Activated CD4-positive, alpha-beta T cell treated with anti-CD3 and anti-CD28 coated beads, Interleukin-2, amount 50 U/mL, for 24 hours (primary cell): Measurements from ENCODE around the gene KCNC2.

Experiments
- DNase-seq, 2 donors: peaks; one replicate each; pipeline ENCODE4 v3.0.0-alpha.2; 2020; ENCODE audit warnings: low read depth in 1 of 2, low spot score in 1 of 2

The KCNC2 gene

DNA sequence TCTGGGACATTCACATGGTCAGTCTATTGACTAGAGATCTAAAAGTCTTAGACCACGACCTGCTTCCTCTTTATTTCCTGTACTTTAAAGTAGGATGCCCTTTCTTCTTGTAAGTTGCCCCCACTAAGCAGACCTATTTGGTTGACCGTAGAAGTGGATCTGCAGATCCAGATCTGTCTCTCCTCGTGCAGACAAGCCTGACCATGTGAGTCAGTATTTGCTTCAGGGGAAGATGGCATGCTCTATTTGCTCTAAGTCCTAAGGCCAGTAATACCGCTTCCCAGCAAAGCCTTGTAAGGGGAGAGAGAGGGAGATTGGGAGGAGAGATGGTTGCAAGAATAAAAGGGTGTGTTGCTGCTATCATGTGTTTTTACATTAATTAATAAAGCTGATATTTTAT lies 46.8 kb downstream of the KCNC2 start:
- no peak for DNase-seq

DNA sequence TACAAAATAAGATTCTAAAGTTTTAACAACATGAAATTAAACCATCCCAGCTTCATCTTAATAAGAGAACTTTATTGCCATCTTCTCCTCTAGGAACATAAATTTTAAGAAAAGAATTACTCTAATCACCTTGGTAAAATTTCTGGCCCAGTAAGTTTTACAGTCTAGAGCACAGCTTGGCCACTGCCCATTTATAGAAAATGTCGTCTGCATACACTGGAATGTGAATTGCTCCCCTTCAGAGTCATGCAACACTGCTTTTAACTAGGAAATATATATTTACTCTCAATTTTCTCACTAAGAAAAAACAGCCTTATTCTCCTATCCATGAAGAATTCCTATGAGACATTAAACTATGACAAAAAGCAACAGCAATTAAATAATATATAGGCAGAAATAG lies 48.2 kb downstream of the KCNC2 start:
- DNase-seq: no peak

DNA sequence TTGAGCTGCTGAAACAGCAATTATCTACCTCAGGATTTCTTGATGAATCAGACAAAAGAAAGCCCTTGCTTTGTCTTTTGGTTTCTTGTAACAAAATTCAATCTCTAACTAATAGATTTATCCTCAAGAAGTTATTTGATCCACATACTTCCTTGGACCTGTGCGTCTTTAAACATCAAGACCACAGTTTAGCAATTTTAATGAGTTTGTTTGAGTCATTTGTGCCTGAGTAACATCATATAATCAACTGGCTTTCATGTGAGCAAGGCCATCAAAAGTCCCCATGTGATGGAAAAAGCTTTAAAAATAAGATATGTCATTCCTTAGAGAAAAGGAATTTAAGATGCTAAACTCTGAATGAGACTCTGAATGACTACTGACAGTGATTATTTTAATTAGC lies 52.3 kb downstream of the KCNC2 start:
- DNase-seq: no peak

DNA sequence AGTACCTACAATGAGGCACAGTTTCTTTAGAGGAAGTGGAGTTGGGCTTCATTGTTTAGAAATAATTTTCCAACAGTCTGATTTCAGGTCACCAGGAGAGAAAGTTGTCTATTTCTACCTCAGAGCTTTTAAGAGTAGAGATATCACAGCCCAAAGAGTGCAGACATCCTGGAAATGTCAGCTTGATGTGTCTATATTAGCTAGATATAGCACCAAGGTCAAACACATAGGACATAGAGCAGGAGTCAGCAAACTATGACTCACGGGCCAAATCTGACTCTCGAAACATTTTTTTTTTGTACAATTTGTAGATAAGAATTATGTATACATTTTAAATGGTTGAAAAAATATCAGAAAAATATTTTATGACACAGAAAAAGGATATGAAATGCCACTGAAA lies 53.7 kb downstream of the KCNC2 start:
- DNase-seq: no peak

DNA sequence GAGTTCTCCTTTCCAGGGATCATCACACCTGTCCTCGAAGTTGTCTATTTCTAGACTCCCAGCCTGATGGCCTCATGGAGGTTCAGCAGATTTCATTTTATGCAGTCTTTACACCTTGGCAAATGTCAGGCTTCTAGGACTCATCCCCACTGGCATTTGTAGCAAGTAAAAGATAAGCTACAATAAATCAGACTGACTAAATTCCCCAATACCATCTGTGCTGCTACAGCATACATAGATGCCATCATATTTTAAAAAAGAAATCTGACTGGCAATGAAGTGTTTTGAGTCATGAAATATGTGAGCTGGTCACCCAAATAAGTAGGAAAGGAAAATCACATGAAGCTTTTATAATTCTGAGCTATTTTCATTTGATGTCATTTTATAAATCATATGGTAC lies 55.3 kb downstream of the KCNC2 start:
- DNase-seq: no peak

DNA sequence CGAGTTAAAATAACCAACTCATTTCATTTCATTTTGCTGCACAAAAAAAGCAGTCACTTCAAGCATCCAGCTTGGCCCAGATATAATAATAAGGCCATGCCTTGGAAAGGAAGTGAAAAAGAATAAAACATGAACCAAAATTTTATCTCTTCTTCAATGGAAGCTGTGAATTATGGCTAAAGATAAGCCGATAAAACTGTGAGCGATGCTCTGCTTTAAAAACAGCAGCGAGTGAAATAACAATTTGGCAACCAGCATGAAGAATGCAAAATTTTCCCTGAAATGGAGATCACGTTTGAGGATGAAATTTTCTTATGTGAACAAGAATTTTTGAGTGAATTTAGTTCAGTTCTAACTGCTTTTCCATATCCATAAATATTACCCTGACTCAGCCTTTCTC lies 70.4 kb downstream of the KCNC2 start:
- DNase-seq: no peak

DNA sequence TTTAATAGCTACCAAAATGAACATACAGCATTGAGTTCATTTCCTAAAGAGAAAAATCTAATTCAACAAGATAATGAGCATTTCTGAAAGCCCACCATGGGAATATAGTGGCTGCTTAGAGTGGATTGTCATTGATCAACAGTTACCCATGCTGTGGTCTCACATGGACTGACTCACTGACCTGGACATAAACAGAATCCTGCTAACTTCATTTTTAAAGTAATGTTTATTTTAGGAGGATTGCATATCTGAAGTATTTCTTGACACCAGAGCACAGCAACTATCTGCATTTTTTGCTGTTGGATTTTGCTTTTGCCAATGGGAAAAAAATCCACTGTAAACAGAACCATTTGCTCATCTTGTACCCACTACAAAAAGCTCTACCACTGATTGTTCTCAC lies 71.7 kb downstream of the KCNC2 start:
- no peak for DNase-seq

DNA sequence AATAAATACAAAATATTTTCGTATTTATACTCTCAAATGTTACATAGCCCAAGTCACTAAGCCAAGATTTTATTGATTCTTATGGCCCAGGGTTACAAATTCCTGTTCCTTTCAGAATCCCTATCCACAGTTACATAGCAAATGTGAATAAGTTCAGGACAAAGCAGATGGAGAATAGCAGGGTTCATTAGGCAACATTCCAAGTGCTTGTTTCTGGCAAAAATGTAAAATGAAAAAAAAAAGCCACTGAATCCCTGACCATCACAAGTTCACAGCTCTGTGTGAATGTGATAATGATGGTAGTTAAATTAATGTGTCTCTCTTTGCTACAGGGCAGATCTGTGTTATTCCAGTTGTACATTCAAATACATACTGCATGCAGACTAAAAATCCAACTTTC lies 74.6 kb downstream of the KCNC2 start:
- DNase-seq: no peak

DNA sequence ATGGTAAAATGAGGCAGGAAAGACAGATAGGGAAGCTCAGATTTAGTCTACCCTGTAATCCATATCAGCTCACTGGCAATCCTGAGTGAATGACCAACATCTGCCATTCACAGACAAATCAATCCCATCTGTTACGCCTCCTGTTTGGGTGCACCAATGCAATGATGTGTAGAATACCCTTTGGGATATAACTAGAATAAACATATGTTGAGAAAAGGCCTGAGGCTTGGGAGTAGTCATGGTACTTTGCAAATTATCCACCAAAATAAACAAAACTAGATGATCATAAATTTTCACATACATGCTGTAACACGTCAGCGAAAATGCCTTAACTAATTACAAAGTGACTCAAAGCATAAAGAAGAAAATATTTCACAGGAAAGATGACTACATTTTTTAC lies 78.8 kb downstream of the KCNC2 start:
- no peak for DNase-seq

DNA sequence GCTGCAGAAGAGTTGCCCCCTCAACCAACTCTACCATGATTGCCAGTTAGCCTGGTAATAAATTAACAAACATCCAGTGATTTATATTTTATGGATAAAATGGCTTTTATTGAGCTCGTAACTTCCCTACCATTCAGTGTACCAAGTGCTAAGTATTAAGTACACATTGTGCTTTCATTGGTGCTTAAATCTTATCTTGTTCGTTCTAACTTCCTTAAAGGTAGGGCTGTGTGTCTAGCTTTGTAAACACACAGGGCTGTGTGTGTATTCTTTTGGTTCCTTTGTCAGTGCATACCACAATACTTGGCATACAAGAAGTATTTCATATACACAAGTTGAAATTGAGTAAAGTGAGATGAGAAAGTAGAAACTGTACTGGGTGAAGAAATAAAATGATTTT lies 80.4 kb downstream of the KCNC2 start:
- DNase-seq: no peak

DNA sequence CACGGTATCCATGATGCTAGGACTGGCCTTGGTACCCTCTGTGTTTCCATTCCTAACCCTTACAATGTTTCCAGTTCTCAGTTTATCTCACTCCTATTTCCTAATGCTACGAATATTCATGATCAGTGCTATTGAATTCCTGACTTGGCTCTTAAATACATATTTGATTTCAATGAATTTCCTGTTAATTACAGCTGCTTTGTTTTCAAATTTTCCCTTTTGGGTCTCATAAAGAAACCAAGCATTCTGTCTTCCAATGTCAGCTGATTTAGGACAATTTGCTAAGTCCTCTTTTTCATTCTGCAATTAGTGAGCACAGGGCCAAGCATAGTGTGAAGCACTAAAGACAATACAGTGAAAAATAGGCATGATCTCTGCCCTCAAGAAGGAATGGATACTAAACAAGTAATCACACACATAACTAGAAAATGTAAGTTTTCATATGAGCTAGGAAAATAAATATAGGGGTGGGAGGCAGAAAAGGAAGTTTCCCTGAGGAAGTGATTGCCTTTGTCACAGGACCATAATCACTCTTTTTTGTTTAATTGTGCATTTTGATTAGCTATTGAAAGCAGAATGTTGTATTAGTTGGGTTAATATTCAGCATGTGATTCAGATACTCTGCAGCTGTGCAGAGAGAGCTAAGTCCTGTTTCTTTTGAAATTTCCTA lies 88.5 kb downstream of the KCNC2 start:
- no peak for DNase-seq

DNA sequence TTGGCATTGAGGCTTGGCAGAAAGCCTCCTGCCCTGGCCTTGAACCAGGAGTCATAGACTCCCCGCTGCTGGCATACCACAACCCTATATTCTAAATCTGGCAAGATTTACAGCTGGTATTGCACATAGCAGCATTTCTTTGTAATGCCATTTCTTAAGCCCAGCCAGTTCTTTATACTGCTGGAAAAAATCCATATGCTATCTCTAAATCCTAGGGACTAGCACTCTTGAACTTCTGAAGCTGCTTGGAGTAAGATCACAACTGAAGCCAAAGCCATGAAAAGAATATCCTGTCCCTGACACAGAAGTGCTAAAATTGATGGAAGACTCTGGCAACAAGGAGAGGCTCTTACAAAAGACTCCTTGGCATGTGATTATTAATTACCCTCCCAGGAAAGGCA lies 89.3 kb downstream of the KCNC2 start:
- DNase-seq: no peak

DNA sequence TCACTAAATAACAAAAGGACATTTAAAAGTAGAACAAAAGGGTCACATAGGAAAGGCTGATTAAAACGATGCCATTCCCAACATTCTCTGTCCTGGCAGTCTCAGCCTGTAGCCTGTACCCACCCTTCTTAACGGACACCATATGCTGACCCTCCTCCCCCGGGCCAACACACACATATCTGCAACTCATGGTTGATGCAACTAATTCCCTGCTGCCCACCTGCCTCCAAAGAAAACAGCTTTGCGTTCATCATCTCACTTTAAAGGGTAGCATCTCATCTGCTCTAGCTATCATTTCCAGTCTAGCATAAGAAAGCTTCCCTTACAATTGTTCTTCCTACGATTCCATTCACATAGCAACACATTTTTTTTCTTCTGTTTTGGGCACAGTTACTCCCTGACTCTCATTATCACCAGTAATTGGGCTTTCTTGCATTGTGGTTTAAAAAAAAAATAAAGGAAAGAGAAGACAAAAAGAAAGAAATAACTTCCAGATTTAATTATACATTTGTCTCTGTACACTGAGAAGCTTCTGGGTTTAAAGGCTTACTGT lies 92.9 kb downstream of the KCNC2 start:
- DNase-seq: no peak

DNA sequence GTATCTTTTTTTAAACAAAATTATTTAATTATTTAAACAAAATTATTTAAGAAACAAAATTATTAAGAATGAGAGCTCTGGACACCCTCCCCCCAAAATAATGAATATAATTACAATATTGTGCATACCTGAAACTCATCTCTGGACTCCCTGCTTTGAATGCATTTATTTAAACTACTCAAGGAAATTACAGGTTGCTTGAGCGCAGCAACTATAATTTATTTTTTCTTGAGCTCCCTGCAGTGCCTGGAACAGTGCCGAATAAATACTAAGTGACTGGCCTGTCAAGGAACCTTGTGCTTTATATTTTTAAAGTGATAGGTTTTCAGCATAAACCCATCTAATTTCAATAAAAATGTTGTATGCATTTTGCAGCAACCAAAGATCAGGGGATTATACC lies 93.9 kb downstream of the KCNC2 start:
- DNase-seq: no peak

DNA sequence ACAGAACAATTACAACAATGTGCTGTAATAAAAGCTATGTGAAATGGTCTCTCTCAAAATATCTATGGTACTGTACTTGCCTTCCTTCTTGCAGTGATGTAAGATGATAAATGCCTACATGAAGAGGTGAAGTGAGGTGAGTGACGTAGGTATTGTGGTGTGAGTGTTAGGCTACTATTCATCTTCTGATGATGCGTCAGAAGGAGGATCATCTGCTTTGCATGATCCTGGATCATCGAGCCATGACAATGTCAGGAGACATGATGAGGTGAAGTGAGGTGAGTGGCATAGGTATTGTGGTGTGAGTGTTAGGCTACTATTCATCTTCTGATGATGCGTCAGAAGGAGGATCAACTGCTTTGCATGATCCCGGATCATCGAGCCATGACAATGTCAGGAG lies 105.8 kb downstream of the KCNC2 start:
- DNase-seq: no peak

DNA sequence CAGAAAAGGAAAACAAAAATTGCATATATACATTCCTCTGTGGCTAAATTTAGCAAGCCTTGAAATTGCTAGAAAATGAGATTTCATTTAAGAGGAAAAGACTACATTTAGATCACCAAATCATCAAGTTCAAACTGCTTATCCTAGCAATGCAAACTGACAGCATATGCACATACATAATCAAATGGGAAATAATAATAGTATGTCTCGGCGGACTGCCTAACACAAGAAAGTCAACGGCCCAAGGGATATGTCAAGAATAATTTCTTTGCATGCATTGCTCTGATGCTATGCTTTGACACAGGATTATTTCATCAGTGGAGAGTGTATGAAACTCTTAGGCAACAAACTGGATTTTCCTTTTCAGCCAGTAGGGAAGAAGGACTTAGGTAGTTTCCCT lies 107.9 kb downstream of the KCNC2 start:
- DNase-seq: no peak

DNA sequence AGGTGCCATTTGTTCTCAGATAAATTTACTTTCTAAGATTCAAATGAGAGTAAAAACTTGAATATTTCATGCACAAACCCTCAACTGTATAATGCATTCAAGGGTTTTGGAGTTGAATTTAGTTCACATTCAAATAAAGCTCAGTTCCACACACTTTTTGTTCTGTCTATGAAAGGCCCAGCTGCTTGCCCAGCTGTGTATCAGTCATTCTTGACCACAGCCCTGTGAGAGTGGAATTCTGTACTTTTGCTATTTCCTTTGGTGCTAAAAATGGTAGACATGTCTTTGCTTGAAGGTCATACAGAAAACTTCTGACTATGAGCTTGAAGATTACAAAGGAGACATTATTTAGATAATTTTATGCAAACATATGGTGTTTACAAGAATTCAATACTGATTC lies 110.4 kb downstream of the KCNC2 start:
- DNase-seq: no peak

DNA sequence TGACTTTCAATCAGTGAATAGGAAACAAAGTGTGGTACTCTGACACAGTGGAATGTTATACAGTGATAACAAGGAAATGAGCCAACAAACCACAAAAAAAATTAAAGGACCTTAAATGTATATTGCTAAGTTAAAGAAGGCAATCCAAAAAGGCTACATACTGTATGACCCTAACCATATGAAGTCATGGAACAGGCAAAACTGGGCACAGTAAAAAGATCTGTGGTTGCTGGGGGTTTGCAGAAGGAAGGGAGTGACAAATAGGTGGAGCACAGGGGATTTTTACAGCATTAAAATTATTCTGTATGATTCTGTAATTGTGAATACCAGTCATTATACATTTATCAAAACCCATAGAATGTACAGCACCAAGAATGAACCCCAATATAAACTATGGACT lies 112.6 kb downstream of the KCNC2 start:
- no peak for DNase-seq

DNA sequence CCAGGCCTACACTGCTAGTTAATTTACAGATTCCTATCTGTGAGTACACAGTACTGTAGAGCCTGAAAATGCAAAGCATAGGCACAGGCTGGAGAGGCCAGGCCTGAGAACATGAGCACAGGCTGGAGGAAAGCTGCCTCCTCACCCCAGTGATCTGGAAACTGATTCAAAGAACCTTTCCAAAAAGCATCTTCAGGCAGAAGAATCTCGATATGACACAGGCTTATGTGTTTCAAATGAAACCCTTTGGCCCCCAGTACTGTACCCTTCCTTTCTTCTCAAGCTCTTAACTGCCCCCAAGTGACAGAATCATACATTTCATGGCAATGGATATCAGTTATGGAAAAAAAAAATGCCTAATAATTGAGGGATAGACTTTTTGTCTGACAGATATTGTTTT lies 122.0 kb downstream of the KCNC2 start:
- no peak for DNase-seq

DNA sequence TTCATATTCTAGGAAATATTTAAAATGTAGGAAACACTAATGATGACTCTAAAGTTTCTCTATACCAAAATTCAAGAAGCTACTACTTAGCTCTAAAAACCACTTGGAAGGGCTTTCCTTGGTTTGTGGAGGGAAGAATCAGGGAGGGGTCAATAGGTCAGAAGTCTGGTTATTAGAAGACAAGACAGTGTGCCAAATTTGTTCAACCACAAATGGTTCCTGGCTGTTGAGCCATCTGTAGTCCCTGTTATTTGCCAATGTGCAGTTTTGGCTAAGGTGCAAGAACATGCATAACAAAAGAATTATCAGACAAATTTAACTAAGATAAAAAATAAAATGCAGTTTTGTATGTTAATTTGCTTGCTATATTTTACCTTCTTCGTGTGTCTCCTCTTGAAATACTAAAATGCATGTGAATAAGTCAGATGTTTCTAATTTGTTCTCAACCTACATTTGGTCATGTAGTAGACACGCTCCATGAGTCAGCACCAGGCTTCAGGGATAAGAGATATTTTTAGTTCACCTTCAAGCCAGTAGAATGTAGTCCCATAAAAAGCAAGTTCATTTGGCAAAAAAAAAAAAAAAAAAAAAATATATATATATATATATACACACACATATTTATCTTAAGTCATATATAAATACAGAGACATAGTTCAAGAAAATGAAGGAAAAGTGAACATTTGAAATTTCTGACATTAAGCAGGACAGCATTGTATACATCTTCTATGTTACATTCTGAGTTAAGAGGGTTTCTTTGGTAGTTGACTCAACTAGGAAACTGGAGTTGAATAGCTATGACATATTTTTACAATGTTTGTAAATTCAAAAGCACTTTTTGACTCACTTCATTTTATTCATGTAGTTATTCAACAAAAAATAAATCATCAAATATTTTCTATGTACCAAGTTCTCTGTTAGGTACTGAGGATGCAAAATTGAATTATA lies 123.3 kb downstream of the KCNC2 start:
- no peak for DNase-seq

DNA sequence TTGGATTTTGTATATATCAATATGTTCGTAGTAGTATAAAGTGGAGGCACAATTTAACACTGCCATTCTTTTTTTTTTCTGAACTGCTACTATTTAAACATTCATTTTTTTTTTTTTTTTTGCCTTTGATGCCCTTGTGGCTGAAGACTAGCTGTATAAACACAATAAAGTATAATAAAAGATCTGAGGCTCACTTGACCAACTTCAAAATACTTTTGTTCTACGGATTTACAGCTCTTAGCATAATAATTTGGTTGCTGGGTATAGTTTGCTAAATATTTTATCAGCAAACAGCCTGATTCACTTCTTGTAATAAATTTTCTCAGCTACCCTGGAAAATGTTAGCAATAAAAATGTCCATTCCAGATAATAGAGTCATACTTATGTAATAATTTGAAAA lies 128.3 kb downstream of the KCNC2 start:
- DNase-seq: no peak

DNA sequence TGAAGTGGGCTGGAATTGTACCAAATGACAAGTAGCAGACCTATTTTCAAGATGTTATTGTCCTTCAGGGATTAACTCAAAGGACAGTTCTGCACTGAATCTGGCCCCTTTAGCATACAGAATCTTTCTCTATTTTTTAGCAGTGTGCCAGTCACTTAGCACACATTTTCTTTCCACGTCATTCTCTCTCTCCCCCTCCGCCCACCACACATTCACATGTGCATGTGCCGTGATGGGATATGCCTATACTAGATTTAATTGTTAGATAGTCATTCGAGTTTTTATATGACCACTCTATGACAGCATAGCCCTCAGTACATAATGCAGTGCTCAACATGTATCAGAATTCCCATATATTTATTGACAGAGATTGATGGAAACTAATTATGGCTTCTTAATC lies 129.1 kb downstream of the KCNC2 start:
- DNase-seq: no peak
